K562 (cell line): ENCODE results near the gene RBM12. TPM values are rescaled to one million over a fixed set of nuclear protein-coding genes. Genes with fewer than 3 reads are reported as not detected.

Experiments
- E4F1 ChIP-seq: fragments of 250-450 bp; sonication (Bioruptor Pico); IDR thresholded peaks from 2 replicates; pipeline ENCODE4 v1.5.0; 2021; ENCODE audit warnings: mild to moderate bottlenecking, borderline replicate concordance
- ELF2 ChIP-seq: fragments of 250-450 bp; sonication (Bioruptor Pico); IDR thresholded peaks from 2 replicates; pipeline ENCODE4 v1.5.0; 2021; ENCODE audit warnings: mild to moderate bottlenecking
- ELK1 ChIP-seq: sonication (generic); formaldehyde crosslinking; IDR thresholded peaks from 2 replicates; pipeline ENCODE4 v1.8.1; 2022; ENCODE audit warnings: missing genetic modification reagents
- EP400 ChIP-seq: fragments of 450-650 bp; IDR thresholded peaks from 2 replicates; pipeline ENCODE4 v1.6.1; 2017; ENCODE audit warnings: antibody characterized with exemption, mild to moderate bottlenecking, moderate library complexity
- KLF1 ChIP-seq: fragments of 450-650 bp; IDR thresholded peaks from 2 replicates; pipeline ENCODE4 v1.6.1; 2016; ENCODE audit warnings: missing genetic modification characterization, missing compliant biosample characterization
- KLF10 ChIP-seq: fragments of 250-450 bp; sonication (Bioruptor Pico); IDR thresholded peaks from 2 replicates; pipeline ENCODE4 v1.6.1; 2021; ENCODE audit warnings: matching md5 sums
- MITF ChIP-seq: IDR thresholded peaks from 2 replicates; pipeline ENCODE4 v1.6.1; 2014; ENCODE audit warnings: antibody characterized with exemption
- MYBL2 ChIP-seq, 2 experiments: fragments of 450-650 bp in 1 of 2; sonication (generic) in 1 of 2; formaldehyde crosslinking in 1 of 2; IDR thresholded peaks; 2 replicates each; pipeline versions ENCODE4 v1.6.1 to v1.8.1; 2017 to 2022; ENCODE audit warnings: borderline replicate concordance in 1 of 2, inconsistent platforms in 1 of 2, low read depth in 1 of 2, mild to moderate bottlenecking in 1 of 2, missing genetic modification reagents in 1 of 2, moderate library complexity in 1 of 2
- MYC ChIP-seq, 2 experiments: fragments of 250-450 bp in 1 of 2; sonication (Bioruptor Pico) in 1 of 2; IDR thresholded peaks; 2 replicates each; pipeline versions ENCODE4 v1.5.1 to v1.6.1; 2012 to 2021; ENCODE audit warnings: low read depth in 2 of 2, borderline replicate concordance in 1 of 2, improper control_type of control experiment in 1 of 2, low read length in 1 of 2, mild to moderate bottlenecking in 1 of 2, moderate library complexity in 1 of 2
- NBN ChIP-seq: fragments of 450-650 bp; IDR thresholded peaks from 2 replicates; pipeline ENCODE4 v1.6.1; 2016; ENCODE audit warnings: low read depth, mild to moderate bottlenecking
- NFRKB ChIP-seq: fragments of 450-650 bp; IDR thresholded peaks from 2 replicates; pipeline ENCODE4 v1.6.1; 2016; ENCODE audit warnings: low read depth
- RBM22 ChIP-seq: fragments of 200-400 bp; formaldehyde crosslinking; IDR thresholded peaks from 2 replicates; pipeline ENCODE4 v1.6.1; 2018; ENCODE audit warnings: low read length, low read depth; ENCODE audit not compliant: poor library complexity, severe bottlenecking
- TAF1 ChIP-seq: IDR thresholded peaks from 2 replicates; pipeline ENCODE4 v1.6.1; 2011; ENCODE audit warnings: mild to moderate bottlenecking, low read length, moderate library complexity; ENCODE audit not compliant: insufficient read depth, control insufficient read depth, severe bottlenecking; ENCODE audit errors: extremely low read depth
- TEAD2 ChIP-seq: fragments of 450-650 bp; IDR thresholded peaks from 2 replicates; pipeline ENCODE4 v1.6.1; 2016; ENCODE audit warnings: missing genetic modification characterization, control low read depth, missing compliant biosample characterization
- YBX1 ChIP-seq: fragments of 450-650 bp; IDR thresholded peaks from 2 replicates; pipeline ENCODE4 v1.7.1; 2016; ENCODE audit warnings: mild to moderate bottlenecking
- ZFP1 ChIP-seq: fragments of 450-650 bp; formaldehyde crosslinking; IDR thresholded peaks from 2 replicates; pipeline ENCODE4 v1.4.0; 2020; ENCODE audit warnings: mild to moderate bottlenecking, mixed read lengths
- ZFPM2 ChIP-seq: fragments of 250-450 bp; sonication (Bioruptor Pico); IDR thresholded peaks from 2 replicates; pipeline ENCODE4 v1.5.1; 2022; ENCODE audit warnings: mild to moderate bottlenecking
- ZNF212 ChIP-seq: fragments of 450-650 bp; formaldehyde crosslinking; IDR thresholded peaks from 2 replicates; pipeline ENCODE4 v1.4.0; 2020; ENCODE audit warnings: mild to moderate bottlenecking
- ZNF274 ChIP-seq: IDR thresholded peaks from 2 replicates; pipeline ENCODE4 v1.6.1; 2011; ENCODE audit warnings: low read depth, mild to moderate bottlenecking, low read length, moderate library complexity, borderline replicate concordance
- ZZZ3 ChIP-seq: fragments of 450-650 bp; IDR thresholded peaks from 2 replicates; pipeline ENCODE4 v1.6.1; 2016; ENCODE audit warnings: antibody characterized with exemption, mild to moderate bottlenecking, moderate library complexity
- polyA plus RNA-seq, 8 experiments: library from polyadenylated mRNA; depleted of rRNA in 4 of 8; stranded (reverse) in 5 of 8; unstranded in 3 of 8; fragments of >200 nt; fragmentation: Nextera tagmentation in 2 of 8; fragmentation: Illumina TruSeq in 1 of 8; extraction: Ambion mirVana in 2 of 8; extraction: Trizol in 1 of 8; gene quantifications; 2 replicates each; pipeline versions ENCODE4 v1.2.1 to v1.2.3, GENCODE V29; 2011 to 2014; ENCODE audit warnings: inconsistent platforms in 1 of 8, missing spikeins in 1 of 8
- total RNA-seq, 7 experiments: library from RNA; depleted of rRNA in 6 of 7; stranded (reverse); fragments of >200 nt in 6 of 7; fragmentation: Illumina TruSeq in 2 of 7; extraction: Trizol in 2 of 7; gene quantifications; 2 replicates each; pipeline versions ENCODE4 v1.2.1 to v1.2.3, GENCODE V29; 2011 to 2021; ENCODE audit warnings: low replicate concordance in 1 of 7
- TF ChIP-seq, protein P1 (sequence below): fragments of 450-650 bp; formaldehyde crosslinking; IDR thresholded peaks from 2 replicates; pipeline ENCODE4 v1.4.0; 2020; ENCODE audit warnings: mild to moderate bottlenecking, moderate library complexity

Gene RBM12
- total and polyA plus RNA-seq, 9 of the 15 experiments (the other 6 are each of a cell fraction or from before 2014, with no cell fraction given): 5.0 to 162 (median 73.3) TPM

GRCh38 chr20:35699127-35699956 is 34.6 kb upstream of the RBM12 start, which contains the start of the genes NFS1 and ROMO1 (continued):
- TF ChIP-seq EP400: peak; percentile 85
- no peak for TF ChIP-seq YBX1
- no peak for TF ChIP-seq ZNF274
- no peak for TF ChIP-seq KLF10 (CRISPR knock-in tag)
- TF ChIP-seq KLF1: no peak
- peak; percentile 56 for TF ChIP-seq RBM22
- TF ChIP-seq E4F1 (CRISPR knock-in tag): no peak
- peak; percentile 75; the same call in 1 of the 2 replicates for TF ChIP-seq MYC (IDR thresholded peaks at IDR 0.05; ENCODE audit: low read depth, low read length)
- TF ChIP-seq MYC (CRISPR knock-in tag; IDR thresholded peaks at IDR 0.05; ENCODE audit: borderline replicate concordance, low read depth): peak; percentile 77; the same call in 1 of the 2 replicates
- TF ChIP-seq ELK1 (CRISPR knock-in tag): no peak
- TF ChIP-seq ZFPM2 (CRISPR knock-in tag): no peak
- no peak for TF ChIP-seq ZNF212 (CRISPR knock-in tag)
- TF ChIP-seq MITF: 0 out of 2 replicates have a peak, but pooled peaks have one; percentile 18
- no peak for TF ChIP-seq TEAD2 (tag)
- 0 out of 2 replicates have a peak, but pooled peaks have one; percentile 34 for TF ChIP-seq ELF2
- TF ChIP-seq ZFP1 (CRISPR knock-in tag): no peak
- TF ChIP-seq, protein P1, sequence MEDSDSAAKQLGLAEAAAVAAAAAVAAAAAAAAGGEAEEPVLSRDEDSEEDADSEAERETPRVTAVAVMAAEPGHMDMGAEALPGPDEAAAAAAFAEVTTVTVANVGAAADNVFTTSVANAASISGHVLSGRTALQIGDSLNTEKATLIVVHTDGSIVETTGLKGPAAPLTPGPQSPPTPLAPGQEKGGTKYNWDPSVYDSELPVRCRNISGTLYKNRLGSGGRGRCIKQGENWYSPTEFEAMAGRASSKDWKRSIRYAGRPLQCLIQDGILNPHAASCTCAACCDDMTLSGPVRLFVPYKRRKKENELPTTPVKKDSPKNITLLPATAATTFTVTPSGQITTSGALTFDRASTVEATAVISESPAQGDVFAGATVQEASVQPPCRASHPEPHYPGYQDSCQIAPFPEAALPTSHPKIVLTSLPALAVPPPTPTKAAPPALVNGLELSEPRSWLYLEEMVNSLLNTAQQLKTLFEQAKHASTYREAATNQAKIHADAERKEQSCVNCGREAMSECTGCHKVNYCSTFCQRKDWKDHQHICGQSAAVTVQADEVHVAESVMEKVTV (CRISPR knock-in tag): no peak
- peak; percentile 82 for TF ChIP-seq TAF1
- TF ChIP-seq NFRKB: no peak
- no peak for TF ChIP-seq MYBL2 (IDR thresholded peaks at IDR 0.05; ENCODE audit: low read depth)
- no peak for TF ChIP-seq MYBL2 (CRISPR knock-in tag; IDR thresholded peaks at IDR 0.05; ENCODE audit: borderline replicate concordance)
- 0 out of 2 replicates have a peak, but pooled peaks have one; percentile 19 for TF ChIP-seq NBN
- TF ChIP-seq ZZZ3: no peak
